Esophagus muscularis mucosa (tissue), 4 donors: ENCODE results near the gene STAT4. TPM values are rescaled to one million over a fixed set of nuclear protein-coding genes. Genes with fewer than 3 reads are reported as not detected.

ENCODE experiments used
- DNase-seq: peaks from one replicate; pipeline ENCODE4 v3.0.0-alpha.2; 2017; ENCODE audit errors: extremely low spot score
- H3K27ac ChIP-seq, 4 donors: fragments of 200-600 bp; sonication (generic); replicated peaks in 1 of 4; 1 replicate in 3 of 4; 2 replicates in 1 of 4; pipeline ENCODE4 v1.5.1; 2016 to 2019; ENCODE audit warnings: mild to moderate bottlenecking in 1 of 4
- H3K27me3 ChIP-seq, 4 donors: fragments of 200-600 bp; sonication (generic); one replicate each; pipeline versions ENCODE4 v1.5.1 to v1.6.0; 2016 to 2019
- H3K36me3 ChIP-seq, 4 donors: fragments of 200-600 bp; sonication (generic); one replicate each; pipeline ENCODE4 v1.5.1; 2016 to 2019
- H3K4me1 ChIP-seq, 4 donors: fragments of 200-600 bp; sonication (generic); one replicate each; pipeline ENCODE4 v1.5.1; 2016 to 2019
- H3K4me3 ChIP-seq, 4 donors: fragments of 200-600 bp; sonication (generic); 1 replicate in 2 of 4; 2 replicates in 2 of 4; pipeline ENCODE4 v1.5.1; 2016 to 2019; ENCODE audit warnings: mild to moderate bottlenecking in 4 of 4, moderate library complexity in 1 of 4
- H3K9me3 ChIP-seq, 4 donors: fragments of 200-600 bp; sonication (generic); 1 replicate in 3 of 4; 2 replicates in 1 of 4; pipeline ENCODE4 v1.5.1; 2016 to 2019
- CTCF ChIP-seq, 3 experiments: fragments of 200-600 bp in 2 of 3; fragments of 450-650 bp in 1 of 3; sonication (generic) in 2 of 3; IDR thresholded peaks; one replicate each; pipeline ENCODE4 v1.5.1; 2017 to 2019; ENCODE audit warnings: antibody characterized with exemption in 3 of 3, mild to moderate bottlenecking in 2 of 3, moderate library complexity in 1 of 3
- EP300 ChIP-seq: sonication (generic); formaldehyde crosslinking; IDR thresholded peaks from one replicate; pipeline ENCODE4 v1.6.1; 2017; ENCODE audit warnings: antibody characterized with exemption
- POLR2A ChIP-seq: fragments of 450-650 bp; IDR thresholded peaks from one replicate; pipeline ENCODE4 v1.6.1; 2017; ENCODE audit warnings: antibody characterized with exemption, moderate library complexity, mild to moderate bottlenecking, low read depth
- POLR2AphosphoS5 ChIP-seq, 2 donors: sonication (generic); formaldehyde crosslinking; IDR thresholded peaks; one replicate each; pipeline ENCODE4 v1.6.1; 2017; ENCODE audit warnings: antibody characterized with exemption in 2 of 2
- WGBS: methylation state at CpG from one replicate; pipeline ENCODE4 v1.1.5; 2018; 5-methylcytosine and 5-hydroxymethylcytosine counted together
- intact Hi-C: fragments of 100-400 bp; cut with DNase I; formaldehyde crosslinking; loops from one replicate; pipeline ENCODE4 v1.15.1; 2023
- total RNA-seq, 4 donors: library from RNA; depleted of rRNA; stranded (reverse); fragments of >200 nt; gene quantifications; one replicate each; pipeline versions ENCODE4 v1.1.0 to v1.2.1, GENCODE V29; 2016

STAT4 gene
- total RNA-seq, 4 donors from 2014 or later = 0.26 to 5.4 (median 2.4) TPM

GRCh38 chr2:191166111-191166755 lies 15.4 kb upstream of the STAT4 start:
- WGBS = 51% methylated on average over 4 of the region's 4 CpGs
- Histone ChIP-seq H3K9me3 (no peaks in the 10 kb centered on the region), H3K27me3 (no peaks in the 10 kb centered on the region), H3K27ac (peak overlapping the region in 1 of 4 donors; percentile 3), H3K4me1 (peaks cover 26 to 36% (median 32%) of the 10 kb centered on the region in 4 donors), H3K4me3 (no peak overlapping the region), H3K36me3 (no peaks in the 10 kb centered on the region)
- intact Hi-C loops = loop anchor here (2.0 to 5.0 kb wide), 2 partner anchors 336 to 355 kb away; no protein-coding TSS in a partner anchor
- no peak for DNase-seq
- no peak for TF ChIP-seq POLR2A
- TF ChIP-seq EP300 = no peak
- no peak for TF ChIP-seq POLR2AphosphoS5 (IDR thresholded peaks at IDR 0.05)
- no peak for TF ChIP-seq CTCF (IDR thresholded peaks at IDR 0.05)

- Histone ChIP-seq H3K27me3 (no peaks in the 10 kb centered on the region), H3K9me3 (no peaks in the 10 kb centered on the region), H3K27ac (no peak overlapping the region), H3K4me1 (peaks cover 25 to 35% (median 32%) of the 10 kb centered on the region in 4 donors), H3K4me3 (no peak overlapping the region), H3K36me3 (no peaks in the 10 kb centered on the region)
- 24% methylated on average over 5 of the region's 5 CpGs for WGBS
- peak; percentile 52 to 74 (median 60) for TF ChIP-seq CTCF (IDR thresholded peaks at IDR 0.05)
- TF ChIP-seq EP300 = no peak
- intact Hi-C loops = loop anchor here (5.0 kb wide), 1 partner anchor 337 kb away; no protein-coding TSS in a partner anchor
- DNase-seq = no peak
Measured at GRCh38 chr2:191165176-191165643, 14.4 kb upstream of the STAT4 start.

GRCh38 chr2:191158747-191159146 lies 8.0 kb upstream of the STAT4 start:
- TF ChIP-seq CTCF (IDR thresholded peaks at IDR 0.05) (no peak), EP300 (no peak), POLR2AphosphoS5 (IDR thresholded peaks at IDR 0.05) (no peak), POLR2A (no peak)
- H3K9me3 ChIP-seq = no peaks in the 10 kb centered on the region
- no peaks in the 10 kb centered on the region for H3K4me1 ChIP-seq
- no peaks in the 10 kb centered on the region for H3K27me3 ChIP-seq
- 95% methylated on average over 1 of the region's 1 CpG for WGBS
- no peaks in the 10 kb centered on the region for H3K36me3 ChIP-seq
- DNase-seq = no peak
- H3K4me3 ChIP-seq = no peak overlapping the region
- intact Hi-C loops = loop anchor here (5.0 kb wide), 1 partner anchor 106 kb away; no protein-coding TSS in a partner anchor
- H3K27ac ChIP-seq = no peak overlapping the region

GRCh38 chr2:191158193-191158592 lies 7.4 kb upstream of the STAT4 start:
- TF ChIP-seq POLR2AphosphoS5 (IDR thresholded peaks at IDR 0.05) = no peak
- no peak for TF ChIP-seq POLR2A
- no peak for TF ChIP-seq CTCF (IDR thresholded peaks at IDR 0.05)
- no peak for TF ChIP-seq EP300
- Histone ChIP-seq H3K27me3 (no peaks in the 10 kb centered on the region), H3K9me3 (no peaks in the 10 kb centered on the region), H3K4me3 (no peak overlapping the region), H3K4me1 (no peaks in the 10 kb centered on the region), H3K36me3 (no peaks in the 10 kb centered on the region), H3K27ac (no peak overlapping the region)
- intact Hi-C loops = loop anchor here (5.0 kb wide), 1 partner anchor 106 kb away; no protein-coding TSS in a partner anchor
- WGBS = 73% methylated on average over 2 of the region's 2 CpGs
- DNase-seq = no peak
